Heart left ventricle (tissue), 13 donors: Measurements from ENCODE around the gene BNC2.

Experiments used
- POLR2A ChIP-seq, 2 donors: fragments of 450-650 bp; IDR thresholded peaks; one replicate each; pipeline ENCODE4 v1.6.1; 2017; ENCODE audit warnings: antibody characterized with exemption in 2 of 2, mild to moderate bottlenecking in 2 of 2, moderate library complexity in 2 of 2
- TF ChIP-seq, protein P1 (sequence below), 12 donors: fragments of 200-600 bp; sonication (generic) in 4 of 12; IDR thresholded peaks; one replicate each; pipeline versions ENCODE4 v1.5.0 to v1.8.0; 2018 to 2022; ENCODE audit warnings: antibody characterized with exemption in 12 of 12, mild to moderate bottlenecking in 5 of 12
- donor health status: ischemic (EF 13 %, LVEDD 7.1; RV severe dilation, severe dysfunction).
- donor health status: DM: no; HTN: yes; CAD: no.
- donor health status: DM: no; HTN: no; CAD: no.
- donor health status: ischemic (EF 25% LVEDD 6.9; RV normal size, moderate dysfunction).
- donor health status: ischemic (EF 25% LVEDD 5.7; RV mildly dilated, moderate dysfunction).
- donor health status: ischemic (EF 35%, LVEDD 5.7; RV mildly dilated, moderate dysfunction).
- donor health status: nonischemic (EF 11% LVEDD 7.7; RV severe dilation, severe dysfunction).
- donor health status: DM: yes; HTN: yes; CAD: no.
- donor health status: PGD.
- donor health status: ischemic (EF 29% LVEDD 5.4; RV normal size, mild dysfunction).
- donor health status: nonischemic (EF 23%, LVEDD 6.1; RV moderate dilation, normal function).

- TF ChIP-seq, protein P1, sequence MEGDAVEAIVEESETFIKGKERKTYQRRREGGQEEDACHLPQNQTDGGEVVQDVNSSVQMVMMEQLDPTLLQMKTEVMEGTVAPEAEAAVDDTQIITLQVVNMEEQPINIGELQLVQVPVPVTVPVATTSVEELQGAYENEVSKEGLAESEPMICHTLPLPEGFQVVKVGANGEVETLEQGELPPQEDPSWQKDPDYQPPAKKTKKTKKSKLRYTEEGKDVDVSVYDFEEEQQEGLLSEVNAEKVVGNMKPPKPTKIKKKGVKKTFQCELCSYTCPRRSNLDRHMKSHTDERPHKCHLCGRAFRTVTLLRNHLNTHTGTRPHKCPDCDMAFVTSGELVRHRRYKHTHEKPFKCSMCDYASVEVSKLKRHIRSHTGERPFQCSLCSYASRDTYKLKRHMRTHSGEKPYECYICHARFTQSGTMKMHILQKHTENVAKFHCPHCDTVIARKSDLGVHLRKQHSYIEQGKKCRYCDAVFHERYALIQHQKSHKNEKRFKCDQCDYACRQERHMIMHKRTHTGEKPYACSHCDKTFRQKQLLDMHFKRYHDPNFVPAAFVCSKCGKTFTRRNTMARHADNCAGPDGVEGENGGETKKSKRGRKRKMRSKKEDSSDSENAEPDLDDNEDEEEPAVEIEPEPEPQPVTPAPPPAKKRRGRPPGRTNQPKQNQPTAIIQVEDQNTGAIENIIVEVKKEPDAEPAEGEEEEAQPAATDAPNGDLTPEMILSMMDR (IDR thresholded peaks at IDR 0.05): no peak
- no peak for TF ChIP-seq POLR2A (IDR thresholded peaks at IDR 0.05)
These were observed 114.9 kb downstream of the BNC2 start for GRCh38 chr9:16755467-16756160.
